T-helper 17 cell (primary cell): ENCODE measurements around the gene LIX1L. TPM values are rescaled to one million over a fixed set of nuclear protein-coding genes. Genes with fewer than 3 reads are reported as not detected.
A peak's percentile ranks its signal among the peaks of the same experiment; 100 is the strongest.

Experiments
- ATAC-seq: fragments of 150-1000 bp; cut with Tn5 transposase; 2 replicates; pipeline ENCODE4 v1.10.0; 2021; ENCODE audit warnings: mild to moderate bottlenecking, moderate library complexity
- DNase-seq, 3 donors: peaks; one replicate each; pipeline versions ENCODE4 v3.0.0 to v3.0.0-alpha.2; 2020 to 2021
- H3K9me3 ChIP-seq: one replicate; pipeline ENCODE4 v1.7.0; 2013; ENCODE audit warnings: low read length, mild to moderate bottlenecking; ENCODE audit not compliant: control insufficient read depth, poor library complexity, severe bottlenecking
- H3K27ac Mint-ChIP-seq: one replicate; pipeline ENCODE4 v1.8.0; 2022; ENCODE audit warnings: mild to moderate bottlenecking, moderate library complexity, mixed read lengths
- H3K27me3 Mint-ChIP-seq: one replicate; pipeline ENCODE4 v1.8.0; 2022; ENCODE audit warnings: mixed read lengths
- H3K36me3 Mint-ChIP-seq: one replicate; pipeline ENCODE4 v1.8.0; 2022; ENCODE audit warnings: low read depth, mixed read lengths
- H3K4me1 Mint-ChIP-seq: one replicate; pipeline ENCODE4 v1.8.0; 2022; ENCODE audit warnings: mild to moderate bottlenecking, mixed read lengths
- H3K4me3 Mint-ChIP-seq: one replicate; pipeline ENCODE4 v1.8.0; 2022; ENCODE audit warnings: mild to moderate bottlenecking, moderate library complexity, mixed read lengths
- total RNA-seq, 4 donors: library from RNA in 2 of 4; stranded (reverse) in 2 of 4; gene quantifications; one replicate each; pipeline ENCODE4 v1.2.3 and lab custom pipeline; 2022 to 2026

LIX1L gene
- total RNA-seq, 2 donors from 2014 or later = 36.6 to 44.1 TPM

- Mint-ChIP-seq H3K4me3 (peak within 1 kb of the TSS; percentile 88), H3K27me3 (peaks cover 24% of the 10 kb centered on the region), H3K4me1 (peaks cover 13% of the 10 kb centered on the region), H3K36me3 (no peaks in the 10 kb centered on the region), H3K27ac (peak within 1 kb of the TSS; percentile 24)
- peak; percentile 99 for ATAC-seq
- peak; percentile 80 to 82 (median 81) for DNase-seq
- no peaks in the 10 kb centered on the region for H3K9me3 ChIP-seq
Measured at GRCh38 chr1:145885738-145886287, 72.0 kb downstream of the LIX1L start, which contains the start of gene ANKRD35. ANKRD35 (minus strand) TSS chr1:145885866; CDS start chr1:145885758, 108 bp downstream.

DNA sequence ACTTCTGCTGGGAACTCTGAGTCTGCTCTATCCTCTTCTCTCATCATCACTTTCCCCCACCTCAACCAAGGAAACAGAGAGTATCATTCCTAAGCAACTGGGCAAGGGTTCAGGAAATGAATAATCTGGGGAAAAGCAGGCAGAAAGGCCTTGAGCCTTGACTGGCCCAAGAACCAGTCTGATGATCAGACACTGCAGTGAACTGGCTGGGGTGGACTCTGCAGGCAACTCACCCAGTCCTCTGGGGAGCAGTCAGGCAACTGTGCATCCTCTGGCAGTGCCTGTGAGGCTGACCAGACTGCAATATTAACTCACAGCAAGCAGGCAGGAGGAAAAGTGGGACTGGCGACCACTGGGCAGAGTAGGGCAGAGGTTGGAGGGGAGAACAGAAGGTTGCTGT lies 73.1 kb downstream of the LIX1L start:
- Mint-ChIP-seq H3K27ac (peak overlapping the region; percentile 24), H3K27me3 (peaks cover 24% of the 10 kb centered on the region), H3K4me3 (peak overlapping the region; percentile 88), H3K36me3 (no peaks in the 10 kb centered on the region), H3K4me1 (peaks cover 13% of the 10 kb centered on the region)
- ATAC-seq = no peak
- DNase-seq = no peak
- H3K9me3 ChIP-seq = no peaks in the 10 kb centered on the region

Other genes with a start within 250 kb of the LIX1L start
- gene CD160, start 238.5 kb downstream of the LIX1L start, total RNA-seq = under 1 TPM in 1 of 2 donors, not detected in 1; 0.20 TPM
- gene RNF115, start 133.9 kb downstream of the LIX1L start, total RNA-seq = 10 to 100 TPM; 14.0 to 16.6 TPM
- gene POLR3C, start 133.8 kb downstream of the LIX1L start, total RNA-seq = 10 to 100 TPM; 19.3 to 25.1 TPM
- 1 to 10 TPM; 2.1 to 2.2 TPM for gene NUDT17, start 112.4 kb downstream of the LIX1L start, total RNA-seq
- gene PIAS3, start 98.9 kb downstream of the LIX1L start, total RNA-seq = 10 to 100 TPM; 19.0 to 20.0 TPM
- gene ANKRD35, start 72.2 kb downstream of the LIX1L start, total RNA-seq = not detected
- 1 to 10 TPM in 1 of 2 donors, under 1 TPM in 1; 0.70 to 1.3 TPM for gene ITGA10, start 48.0 kb downstream of the LIX1L start, total RNA-seq
- 10 to 100 TPM; 15.7 TPM for gene PEX11B, start 39.3 kb downstream of the LIX1L start, total RNA-seq
- 100 to 1,000 TPM; 126 to 130 TPM for gene RBM8A, start 30.5 kb downstream of the LIX1L start, total RNA-seq
- gene ANKRD34A, start 6.6 kb upstream of the LIX1L start, total RNA-seq = 1 to 10 TPM in 1 of 2 donors, under 1 TPM in 1; 0.70 to 1.7 TPM
- gene POLR3GL, start 6.7 kb upstream of the LIX1L start, total RNA-seq = 10 to 100 TPM; 22.2 to 24.1 TPM
- 100 to 1,000 TPM; 567 to 927 TPM for gene TXNIP, start 38.6 kb upstream of the LIX1L start, total RNA-seq
- gene HJV, start 63.7 kb upstream of the LIX1L start, total RNA-seq = not detected
- gene NBPF10, start 186.8 kb upstream of the LIX1L start, total RNA-seq = 1 to 10 TPM; 3.8 to 5.6 TPM